HG02938 (cell line): ENCODE data around the gene RTP5.
"Not testable (repeated sequence)": the region's sequence is repeated elsewhere in the genome, so short reads cannot be mapped to it uniquely, and the experiment has no call there.

Source experiments
- ATAC-seq: cut with Tn5 transposase; IDR thresholded peaks from one replicate; pipeline ENCODE4 v1.9.1; 2021; ENCODE audit warnings: mild to moderate bottlenecking, moderate library complexity; ENCODE audit not compliant: unreplicated experiment

RTP5 gene

GRCh38 chr2:241870081-241870541 lies 582 bp downstream of the RTP5 start:
- ATAC-seq: no peak

- ATAC-seq: no peak
Observed at GRCh38 chr2:241870611-241871537, 1.3 kb downstream of the RTP5 start.

GRCh38 chr2:241871538-241872312 lies 2.2 kb downstream of the RTP5 start:
- no peak for ATAC-seq

GRCh38 chr2:241872313-241872642 lies 2.7 kb downstream of the RTP5 start:
- no peak for ATAC-seq

DNA sequence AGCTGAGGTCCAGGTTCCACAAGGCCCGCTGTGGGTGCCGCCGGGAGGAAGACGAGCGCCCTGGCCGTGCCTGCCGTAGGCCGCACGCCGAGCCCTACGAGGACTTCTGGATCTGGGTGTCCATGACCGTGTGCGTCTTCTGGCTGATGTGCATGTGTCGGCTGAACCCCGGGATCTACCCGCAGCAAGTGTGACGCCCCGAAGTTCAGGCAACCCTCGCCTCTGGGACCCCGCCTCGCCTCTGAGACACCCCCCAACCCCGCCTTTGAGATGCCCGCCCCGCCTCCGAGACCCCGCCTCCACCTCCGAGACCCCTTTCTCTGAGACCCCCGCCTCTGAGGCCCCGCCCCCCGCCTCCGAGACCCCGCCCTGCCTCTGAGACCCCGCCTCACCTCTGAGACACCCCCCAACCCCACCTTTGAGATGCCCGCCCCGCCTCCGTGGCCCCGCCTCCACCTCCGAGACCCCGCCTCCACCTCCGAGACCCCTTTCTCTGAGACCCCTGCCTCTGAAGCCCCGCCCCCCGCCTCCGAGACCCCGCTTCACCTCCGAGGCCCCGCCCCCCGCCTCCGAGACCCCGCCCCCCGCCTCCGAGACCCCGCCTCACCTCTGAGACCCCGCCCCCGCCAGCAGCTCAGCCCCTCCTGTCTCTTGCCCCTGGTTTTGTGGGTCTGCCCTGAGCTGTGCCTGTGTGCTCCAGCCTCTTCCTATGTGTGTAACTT lies 3.7 kb downstream of the RTP5 start:
- ATAC-seq: no peak

- ATAC-seq: no peak
Observed at GRCh38 chr2:241873803-241874110, 4.2 kb downstream of the RTP5 start.

- ATAC-seq: no peak
Observed at GRCh38 chr2:241874277-241874925, 4.9 kb downstream of the RTP5 start.

DNA sequence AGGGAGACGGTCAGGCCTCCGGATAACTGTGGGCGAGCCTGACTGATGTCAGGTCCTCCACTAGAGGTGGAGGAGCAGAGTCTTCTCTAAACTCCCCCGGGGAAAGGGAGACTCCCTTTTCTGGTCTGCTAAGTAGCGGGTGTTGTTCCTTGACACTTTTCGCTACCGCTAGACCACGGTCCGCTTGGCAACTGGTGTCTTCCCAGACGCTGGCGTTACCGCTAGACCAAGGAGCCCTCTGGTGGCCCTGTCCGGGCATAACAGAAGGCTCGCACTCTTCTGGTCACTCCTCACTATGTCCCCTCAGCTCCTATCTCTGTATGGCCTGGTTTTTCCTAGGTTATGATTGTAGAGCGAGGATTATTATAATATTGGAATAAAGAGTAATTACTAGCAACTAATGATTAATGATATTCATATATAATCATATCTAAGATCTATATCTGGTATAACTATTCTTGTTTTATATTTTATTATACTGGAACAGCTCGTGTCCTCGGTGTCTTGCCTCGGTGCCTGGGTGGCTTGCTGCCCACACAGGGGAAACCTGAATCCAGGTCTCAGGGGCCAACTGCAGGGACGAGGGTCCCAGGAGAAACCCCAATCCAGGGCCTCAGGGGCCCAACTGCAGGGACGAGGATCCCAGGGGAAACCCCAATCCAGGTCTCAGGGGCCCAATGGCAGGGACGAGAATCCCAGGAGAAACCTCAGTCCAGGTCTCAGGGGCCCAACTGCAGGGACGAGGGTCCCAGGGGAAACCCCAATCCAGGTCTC lies 6.4 kb downstream of the RTP5 start:
- not testable (repeated sequence) for ATAC-seq

DNA sequence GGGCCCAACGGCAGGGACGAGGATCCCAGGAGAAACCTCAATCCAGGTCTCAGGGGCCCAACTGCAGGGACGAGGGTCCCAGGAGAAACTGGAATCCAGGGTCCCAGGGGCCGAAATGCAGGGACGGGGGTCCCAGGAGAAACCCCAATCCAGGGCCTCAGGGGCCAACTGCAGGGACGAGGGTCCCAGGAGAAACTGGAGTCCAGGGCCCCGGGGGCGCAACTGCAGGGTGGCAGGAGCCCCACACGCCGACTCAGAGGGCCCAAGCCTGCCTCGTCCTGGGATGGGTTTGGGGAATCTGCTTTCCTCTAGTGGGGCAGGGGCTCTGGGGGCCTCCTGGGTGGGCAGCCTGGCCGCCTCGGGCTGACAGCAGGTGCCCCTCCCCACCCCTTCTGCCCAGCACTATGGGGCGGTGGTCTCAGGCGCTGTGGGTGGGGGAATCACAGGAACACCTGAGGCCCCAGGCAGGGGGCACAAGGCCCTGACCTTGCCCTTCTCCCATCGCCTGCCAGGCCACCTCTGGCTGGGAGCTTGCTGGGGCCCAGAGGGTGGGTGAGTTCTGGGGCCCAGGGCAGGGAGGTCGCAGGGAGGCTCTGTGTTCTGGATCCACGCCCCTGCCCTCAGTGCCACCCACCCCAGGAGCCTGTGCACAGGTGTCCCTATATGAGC lies 7.1 kb downstream of the RTP5 start:
- no peak for ATAC-seq

DNA sequence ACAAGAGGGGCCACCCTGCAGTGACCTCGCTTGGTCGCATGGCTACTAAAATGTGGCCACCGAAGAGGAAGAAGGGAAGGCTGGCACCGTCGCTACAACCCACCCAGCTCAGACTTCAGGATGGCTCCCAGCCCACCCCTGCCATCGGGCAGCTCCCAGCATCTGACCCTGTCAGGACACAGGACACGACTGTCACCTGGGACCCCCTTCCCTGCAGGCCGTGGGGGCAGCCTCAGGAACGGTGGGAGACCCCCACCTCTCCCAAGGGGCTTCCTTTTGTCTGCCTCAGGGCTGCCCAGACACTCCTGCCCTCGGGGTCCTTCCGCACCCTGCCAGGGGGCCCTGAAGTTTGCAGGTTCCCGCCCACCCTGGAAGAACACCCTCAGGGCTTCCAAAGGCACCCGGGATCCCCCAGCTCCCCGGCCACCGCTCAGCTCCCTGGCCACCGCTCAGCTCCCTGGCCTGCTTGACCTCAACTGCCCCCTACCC lies 7.7 kb downstream of the RTP5 start:
- ATAC-seq: no peak

GRCh38 chr2:241877989-241878970 lies 8.8 kb downstream of the RTP5 start:
- ATAC-seq: no peak

GRCh38 chr2:241879326-241879725 lies 9.8 kb downstream of the RTP5 start:
- no peak for ATAC-seq

DNA sequence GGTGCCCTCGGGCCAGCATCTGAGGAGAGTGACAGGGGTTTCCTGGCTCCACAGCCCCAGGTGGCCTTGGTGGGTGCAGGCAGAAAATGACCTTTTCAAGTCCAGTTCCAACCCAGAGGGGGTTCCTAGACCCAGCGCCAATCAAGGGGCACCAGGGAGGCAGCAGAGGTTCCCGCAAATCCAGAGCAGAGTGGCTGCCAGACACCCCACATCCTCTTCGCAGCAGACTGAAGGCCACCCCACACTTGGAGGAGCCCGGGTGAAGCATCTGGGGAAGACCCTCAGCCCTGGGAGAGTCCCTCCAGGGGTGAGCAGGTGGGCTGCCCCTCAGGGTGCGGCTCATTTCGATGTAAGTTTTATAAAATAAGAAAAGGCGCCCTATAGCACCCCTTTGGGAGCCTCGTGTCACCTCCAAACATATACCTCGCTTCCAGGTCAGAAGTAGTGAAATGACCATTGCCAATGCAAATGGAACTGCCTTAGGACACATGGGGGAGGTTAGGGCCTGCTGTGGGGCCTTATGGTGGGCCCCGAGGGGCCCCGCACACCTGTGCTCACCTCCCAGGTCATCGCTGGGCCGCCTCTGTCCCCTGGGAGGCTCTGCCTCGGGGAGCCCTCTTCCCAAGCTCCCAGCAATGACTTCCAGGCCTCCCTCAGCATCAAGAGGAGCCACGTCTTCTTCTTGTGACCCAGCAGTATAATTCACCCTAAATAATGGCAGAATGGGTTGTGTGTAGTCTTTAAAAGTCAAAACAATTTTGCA lies 11.0 kb downstream of the RTP5 start:
- ATAC-seq: no peak

GRCh38 chr2:241882091-241882625 lies 12.6 kb downstream of the RTP5 start:
- peak; percentile 68 for ATAC-seq

- no peak for ATAC-seq
Observed at GRCh38 chr2:241884951-241885290, 15.4 kb downstream of the RTP5 start.

GRCh38 chr2:241885291-241885945 lies 15.9 kb downstream of the RTP5 start:
- ATAC-seq: no peak
